MM.1S (cell line): ENCODE measurements around the gene AQP5.

Source experiments
- CTCF ChIP-seq: fragments of 300-600 bp; sonication (generic); IDR thresholded peaks from 2 replicates; pipeline ENCODE4 v1.5.1; 2016; ENCODE audit warnings: antibody characterized with exemption, low read length, mixed read lengths
- EZH2 ChIP-seq: fragments of 300-600 bp; sonication (generic); optimal IDR thresholded peaks from 2 replicates; pipeline ENCODE3; 2017; ENCODE audit warnings: low read depth, mild to moderate bottlenecking, antibody characterized with exemption, low read length, mixed read lengths

DNA sequence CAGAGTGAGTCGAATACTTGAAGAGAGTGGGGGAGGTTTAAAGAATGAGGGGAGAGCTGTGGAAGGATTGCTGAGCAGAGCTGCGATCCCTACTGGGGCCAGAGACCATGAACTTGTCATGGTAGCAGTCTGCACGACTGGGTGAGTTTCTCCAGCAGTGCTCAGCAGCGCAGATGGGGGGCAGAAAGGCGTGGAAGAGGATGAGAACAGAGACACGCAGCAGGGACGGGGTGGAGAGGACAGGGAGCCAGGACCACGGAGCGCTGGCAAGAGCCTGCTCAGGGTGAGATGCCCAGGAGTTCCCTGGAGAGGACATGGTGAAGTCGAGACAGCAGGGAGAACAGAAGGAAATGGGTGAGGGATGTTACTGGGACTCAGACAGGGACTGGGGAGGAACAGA, 9.0 kb downstream of the AQP5 start:
- TF ChIP-seq CTCF (no peak), EZH2 (no peak)
